Caco-2 (cell line): ENCODE results near the gene SLC27A5. TPM values are rescaled to one million over a fixed set of nuclear protein-coding genes. Genes with fewer than 3 reads are reported as not detected.

ENCODE experiments used
- BruUV-seq: library from RNA; stranded (reverse); fragments of 400-500 nt; replicated peaks from 2 replicates; lab custom pipeline; 2021; lab: Mats Ljungman, UMichigan
- CTCF ChIA-PET: fragments of 300-600 bp; sonication (Branson Sonifier 250); formaldehyde crosslinking; loops from one replicate; lab custom pipeline; 2022; ENCODE audit warnings: antibody characterized with exemption; lab: Charles Lee
- POLR2A ChIA-PET: fragments of 300-600 bp; sonication (Branson Sonifier 250); formaldehyde crosslinking; loops from one replicate; lab custom pipeline; 2022; ENCODE audit warnings: antibody characterized with exemption; lab: Charles Lee
- DNase-seq, 2 experiments: peaks; one replicate each; pipeline versions ENCODE4 v3.0.0 to v3.0.0-alpha.2; 2020 to 2022
- H3K27me3 ChIP-seq: replicated peaks from 2 replicates; pipeline ENCODE4 v1.6.0; 2011; ENCODE audit warnings: low read length; ENCODE audit not compliant: control insufficient read depth, insufficient read depth
- H3K36me3 ChIP-seq: 2 replicates; pipeline ENCODE4 v1.5.1; 2011; ENCODE audit warnings: low read length; ENCODE audit not compliant: control insufficient read depth, insufficient read depth
- H3K4me1 ChIP-seq: fragments of 250-450 bp; sonication (Bioruptor Pico); 2 replicates; pipeline ENCODE4 v1.5.1; 2020; ENCODE audit warnings: mild to moderate bottlenecking
- H3K4me3 ChIP-seq: 2 replicates; pipeline ENCODE4 v1.5.1; 2011; ENCODE audit warnings: low read depth, mild to moderate bottlenecking, control low read depth, low read length
- H3K9me3 ChIP-seq: fragments of 250-450 bp; sonication (Bioruptor Pico); 2 replicates; pipeline ENCODE4 v1.5.1; 2020; ENCODE audit warnings: mild to moderate bottlenecking, moderate library complexity
- H3K27ac Mint-ChIP-seq: one replicate; pipeline ENCODE4 v1.8.0; 2022; ENCODE audit warnings: mixed read lengths; ENCODE audit not compliant: unreplicated experiment
- H3K27me3 Mint-ChIP-seq: one replicate; pipeline ENCODE4 v1.8.0; 2022; ENCODE audit warnings: mixed read lengths; ENCODE audit not compliant: insufficient read depth, unreplicated experiment
- H3K36me3 Mint-ChIP-seq: one replicate; pipeline ENCODE4 v1.8.0; 2022; ENCODE audit warnings: mild to moderate bottlenecking, mixed read lengths; ENCODE audit not compliant: insufficient read depth, unreplicated experiment
- H3K4me1 Mint-ChIP-seq: one replicate; pipeline ENCODE4 v1.8.0; 2022; ENCODE audit warnings: low read depth, mixed read lengths; ENCODE audit not compliant: unreplicated experiment
- H3K4me3 Mint-ChIP-seq: one replicate; pipeline ENCODE4 v1.8.0; 2022; ENCODE audit warnings: mild to moderate bottlenecking, moderate library complexity, mixed read lengths; ENCODE audit not compliant: unreplicated experiment
- H3K9me3 Mint-ChIP-seq: one replicate; pipeline ENCODE4 v1.8.0; 2022; ENCODE audit warnings: mixed read lengths; ENCODE audit not compliant: unreplicated experiment
- CTCF ChIP-seq, 2 experiments: fragments of 200-600 bp in 1 of 2; IDR thresholded peaks; 1 replicate in 1 of 2; 2 replicates in 1 of 2; pipeline versions ENCODE4 v1.5.1 to v1.8.0; 2011 to 2022; ENCODE audit warnings: antibody characterized with exemption in 1 of 2, control low read depth in 1 of 2, inconsistent platforms in 1 of 2, low read depth in 1 of 2, low read length in 1 of 2, mild to moderate bottlenecking in 1 of 2, moderate library complexity in 1 of 2; ENCODE audit not compliant: insufficient read depth in 1 of 2, severe bottlenecking in 1 of 2, unreplicated experiment in 1 of 2
- intact Hi-C: fragments of 100-400 bp; cut with micrococcal nuclease; formaldehyde crosslinking; loops from one replicate; pipeline ENCODE4 v1.10.0; 2022; ENCODE audit not compliant: unreplicated experiment
- total RNA-seq: library from RNA; stranded (reverse); gene quantifications from 2 replicates; pipeline ENCODE4 v1.2.3, GENCODE V29; 2022

The SLC27A5 gene
- total RNA-seq, 1 experiment from 2014 or later, result 10.3 TPM

GRCh38 chr19:58480831-58481230 is 31.0 kb downstream of the SLC27A5 start:
- ChIA-PET POLR2A (no interaction called here), CTCF (no interaction called here)
- H3K4me3 ChIP-seq, result no peak overlapping the region
- BruUV-seq, result no TSS peak
- peaks cover 5% of the 10 kb centered on the region; the same call in 1 of the 2 replicates for H3K4me1 ChIP-seq
- Mint-ChIP-seq H3K36me3 (peaks cover 14% of the 10 kb centered on the region), H3K9me3 (no peaks in the 10 kb centered on the region), H3K4me3 (no peak overlapping the region), H3K27me3 (no peaks in the 10 kb centered on the region), H3K27ac (peak overlapping the region; percentile 66), H3K4me1 (no peaks in the 10 kb centered on the region)
- H3K9me3 ChIP-seq, result no peaks in the 10 kb centered on the region
- H3K27me3 ChIP-seq, result no peaks in the 10 kb centered on the region
- intact Hi-C loops, result no loop called here
- no peaks in the 10 kb centered on the region for H3K36me3 ChIP-seq
- TF ChIP-seq CTCF (IDR thresholded peaks at IDR 0.05; ENCODE audit: insufficient read depth in 1 of 2, low read depth in 1 of 2, low read length in 1 of 2, severe bottlenecking in 1 of 2, unreplicated experiment in 1 of 2), result no peak
- no peak for DNase-seq

DNA sequence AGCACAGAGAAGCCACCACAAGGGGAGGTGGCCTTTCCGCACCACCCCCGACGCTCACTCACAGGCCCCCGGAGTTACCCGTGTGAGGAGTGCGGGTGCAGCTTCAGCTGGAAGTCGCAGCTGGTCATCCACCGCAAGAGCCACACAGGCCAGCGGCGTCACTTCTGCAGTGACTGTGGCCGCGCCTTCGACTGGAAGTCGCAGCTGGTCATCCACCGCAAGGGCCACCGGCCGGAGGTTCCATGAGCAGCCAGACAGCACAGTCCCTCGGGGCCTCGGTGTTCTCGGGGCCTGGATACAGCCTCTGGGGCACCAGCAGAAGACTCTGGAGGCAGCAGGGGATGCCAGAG is 31.3 kb downstream of the SLC27A5 start:
- Mint-ChIP-seq H3K9me3 (no peaks in the 10 kb centered on the region), H3K36me3 (peaks cover 18% of the 10 kb centered on the region), H3K4me1 (no peaks in the 10 kb centered on the region), H3K27me3 (no peaks in the 10 kb centered on the region), H3K27ac (peak overlapping the region; percentile 66), H3K4me3 (no peak overlapping the region)
- Histone ChIP-seq H3K4me1 (peaks cover 5% of the 10 kb centered on the region; the same call in 1 of the 2 replicates), H3K27me3 (no peaks in the 10 kb centered on the region), H3K9me3 (no peaks in the 10 kb centered on the region), H3K4me3 (no peak overlapping the region), H3K36me3 (no peaks in the 10 kb centered on the region)
- ChIA-PET POLR2A (no interaction called here), CTCF (no interaction called here)
- no TSS peak for BruUV-seq
- intact Hi-C loops, result no loop called here
- no peak for DNase-seq
- TF ChIP-seq CTCF (IDR thresholded peaks at IDR 0.05; ENCODE audit: insufficient read depth in 1 of 2, low read depth in 1 of 2, low read length in 1 of 2, severe bottlenecking in 1 of 2, unreplicated experiment in 1 of 2), result no peak

DNA sequence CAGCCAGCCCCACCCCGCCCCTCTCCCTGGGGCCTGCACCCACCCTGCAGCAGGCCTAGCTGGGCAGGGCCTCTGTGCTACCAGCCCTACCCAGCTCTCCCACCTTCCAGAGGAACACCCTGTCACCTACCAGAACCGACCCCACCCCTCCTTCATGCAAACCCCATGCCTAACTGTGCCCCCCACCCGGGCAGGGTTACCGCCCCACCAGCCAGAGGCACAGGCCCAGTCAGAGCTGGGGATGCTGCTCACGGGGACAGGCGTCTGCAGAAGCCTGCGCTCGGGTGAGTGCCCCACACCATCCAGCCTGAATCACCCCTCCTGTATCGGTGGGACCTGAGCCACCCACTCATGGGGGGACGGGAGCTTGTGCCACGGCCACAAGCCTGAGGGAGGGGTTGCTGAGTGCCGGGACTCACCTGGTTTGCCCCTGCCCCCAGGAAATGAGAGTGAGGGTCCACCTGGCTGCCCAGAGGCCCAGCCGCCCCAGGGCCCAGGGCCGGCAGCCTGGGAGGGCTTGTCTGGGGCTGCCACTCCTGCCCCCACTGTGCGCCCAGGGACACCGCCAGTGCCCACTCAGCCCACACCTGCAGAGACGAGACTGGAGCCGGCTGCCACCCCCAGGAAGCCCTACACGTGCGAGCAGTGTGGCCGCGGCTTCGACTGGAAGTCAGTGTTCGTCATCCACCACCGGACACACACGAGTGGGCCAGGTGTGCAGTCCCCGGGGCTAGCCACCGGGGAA is 31.9 kb downstream of the SLC27A5 start:
- POLR2A ChIA-PET, result no interaction called here
- Histone ChIP-seq H3K4me1 (peaks cover 5% of the 10 kb centered on the region; the same call in 1 of the 2 replicates), H3K4me3 (no peak overlapping the region), H3K27me3 (no peaks in the 10 kb centered on the region), H3K36me3 (no peaks in the 10 kb centered on the region), H3K9me3 (no peaks in the 10 kb centered on the region)
- Mint-ChIP-seq H3K9me3 (no peaks in the 10 kb centered on the region), H3K27me3 (no peaks in the 10 kb centered on the region), H3K36me3 (peaks cover 23% of the 10 kb centered on the region), H3K4me3 (no peak overlapping the region), H3K4me1 (no peaks in the 10 kb centered on the region), H3K27ac (no peak overlapping the region)
- BruUV-seq, result no TSS peak
- no peak for DNase-seq
- intact Hi-C loops, result no loop called here
- CTCF ChIA-PET, result no interaction called here
- no peak for TF ChIP-seq CTCF (IDR thresholded peaks at IDR 0.05; ENCODE audit: insufficient read depth in 1 of 2, low read depth in 1 of 2, low read length in 1 of 2, severe bottlenecking in 1 of 2, unreplicated experiment in 1 of 2)
